ENCODE measurements around the gene PRM2.

GRCh38 chr16:11270602-11271162 lies 5.6 kb downstream of the PRM2 start:
- TF ChIP-seq CTCF (conservative IDR thresholded peaks at IDR 0.05 in 1 of 2, IDR thresholded peaks at IDR 0.05 in 1 of 2; ENCODE audit: low read depth in 1 of 2, low read length in 2 of 2) = no peak
- TF ChIP-seq EZH2 (IDR thresholded peaks at IDR 0.05; ENCODE audit: low read length, missing control alignments) = no peak

All from fibroblast of lung (primary cell).